GM12878 (cell line): ENCODE data around the gene CCDC57. TPM values are rescaled to one million over a fixed set of nuclear protein-coding genes. Genes with fewer than 3 reads are reported as not detected.

ENCODE experiments used
- ATAC-seq: fragments of 200-7000 bp; cut with Tn5 transposase; 3 replicates; pipeline ENCODE4 v1.9.1; 2020; ENCODE audit warnings: mild to moderate bottlenecking, moderate library complexity
- BruUV-seq: library from RNA; stranded (reverse); fragments of 400-500 nt; replicated peaks from 2 replicates; lab custom pipeline; 2021; lab: Mats Ljungman, UMichigan
- CTCF ChIA-PET: fragments of 300-600 bp; sonication (Branson Sonifier 250); formaldehyde crosslinking; extraction: SDS; loops from one replicate; lab custom pipeline; 2021; ENCODE audit warnings: inconsistent platforms; lab: Yijun Ruan, JAX
- POLR2A ChIA-PET: fragments of 350-600 bp; formaldehyde crosslinking; extraction: SDS; loops from one replicate; lab custom pipeline; 2021; ENCODE audit warnings: inconsistent platforms; lab: Charles Lee
- RAD21 ChIA-PET: fragments of 300-600 bp; sonication (Branson Sonifier 250); formaldehyde crosslinking; loops from one replicate; lab custom pipeline; 2023; ENCODE audit warnings: antibody characterized with exemption; ENCODE audit not compliant: unreplicated experiment; lab: Charles Lee
- SMC1A ChIA-PET: fragments of 300-600 bp; sonication (Branson Sonifier 250); formaldehyde crosslinking; loops from one replicate; lab custom pipeline; 2023; ENCODE audit not compliant: unreplicated experiment, uncharacterized antibody; lab: Charles Lee
- DNase-seq: peaks from one replicate; pipeline ENCODE4 v3.0.0-alpha.2; 2011; ENCODE audit warnings: low read depth, low spot score
- FAIRE-seq: peaks from 3 replicates; lab custom pipeline; 2011; peaks lifted over from hg19 to GRCh38; lab: Jason Lieb, UNC
- H2AFZ ChIP-seq: 2 replicates; pipeline ENCODE4 v1.6.0; 2011; ENCODE audit warnings: low read depth, low read length, control low read depth; ENCODE audit not compliant: control insufficient read depth
- H3K27ac ChIP-seq: 2 replicates; pipeline ENCODE4 v1.5.1; 2011; ENCODE audit warnings: control low read depth; ENCODE audit not compliant: control insufficient read depth, insufficient read depth
- H3K27me3 ChIP-seq, 2 experiments: replicated peaks in 1 of 2; 2 replicates each; pipeline versions ENCODE4 v1.6.0 to v1.6.1; 2011; ENCODE audit warnings: low read length in 1 of 2; ENCODE audit not compliant: control insufficient read depth in 2 of 2, insufficient read depth in 2 of 2
- H3K36me3 ChIP-seq, 2 experiments: 2 replicates each; pipeline ENCODE4 v1.5.1; 2011; ENCODE audit warnings: low read length in 1 of 2; ENCODE audit not compliant: control insufficient read depth in 2 of 2, insufficient read depth in 2 of 2
- H3K4me1 ChIP-seq: 2 replicates; pipeline ENCODE4 v1.6.1; 2011; ENCODE audit warnings: mild to moderate bottlenecking, low read length, moderate library complexity, mixed read lengths; ENCODE audit not compliant: control insufficient read depth, insufficient read depth
- H3K4me2 ChIP-seq: 2 replicates; pipeline ENCODE4 v1.6.0; 2011; ENCODE audit warnings: control low read depth; ENCODE audit not compliant: control insufficient read depth, insufficient read depth
- H3K4me3 ChIP-seq: fragments of 200-600 bp; sonication (generic); 2 replicates; pipeline ENCODE4 v1.5.1; 2016
- H3K79me2 ChIP-seq: 2 replicates; pipeline ENCODE4 v1.6.0; 2011; ENCODE audit warnings: low read length; ENCODE audit not compliant: control insufficient read depth, insufficient read depth
- H3K9ac ChIP-seq: 2 replicates; pipeline ENCODE4 v1.8.0; 2011; ENCODE audit warnings: low read length, control low read depth, mixed read lengths; ENCODE audit not compliant: control insufficient read depth, insufficient read depth
- H3K9me3 ChIP-seq: replicated peaks from 3 replicates; pipeline ENCODE4 v1.5.1; 2011; ENCODE audit warnings: mild to moderate bottlenecking, low read length; ENCODE audit not compliant: control insufficient read depth, insufficient read depth
- H4K20me1 ChIP-seq: 2 replicates; pipeline ENCODE4 v1.6.0; 2011; ENCODE audit not compliant: control insufficient read depth, insufficient read depth
- BACH1 ChIP-seq: fragments of 450-650 bp; IDR thresholded peaks from 2 replicates; pipeline ENCODE4 v1.6.1; 2017; ENCODE audit warnings: mild to moderate bottlenecking, borderline replicate concordance
- ESRRA ChIP-seq: IDR thresholded peaks from 2 replicates; pipeline ENCODE4 v1.6.1; 2012; ENCODE audit warnings: mild to moderate bottlenecking, low read length, improper control_type of control experiment
- NBN ChIP-seq: fragments of 450-650 bp; IDR thresholded peaks from 2 replicates; pipeline ENCODE4 v1.6.1; 2016
- NR2C1 ChIP-seq: fragments of 450-650 bp; IDR thresholded peaks from 2 replicates; pipeline ENCODE4 v1.6.1; 2017; ENCODE audit warnings: antibody characterized with exemption, mild to moderate bottlenecking, moderate library complexity
- USF2 ChIP-seq: IDR thresholded peaks from 2 replicates; pipeline ENCODE4 v1.6.1; 2011; ENCODE audit warnings: low read depth, low read length, improper control_type of control experiment, borderline replicate concordance
- YBX1 ChIP-seq: fragments of 450-650 bp; IDR thresholded peaks from 2 replicates; pipeline ENCODE4 v1.6.1; 2016; ENCODE audit warnings: antibody characterized with exemption
- YY1 ChIP-seq: IDR thresholded peaks from 2 replicates; pipeline ENCODE4 v1.6.1; 2011; ENCODE audit warnings: low read depth, mild to moderate bottlenecking, low read length
- ZNF207 ChIP-seq: fragments of 450-650 bp; IDR thresholded peaks from 2 replicates; pipeline ENCODE4 v1.6.1; 2014; ENCODE audit warnings: antibody characterized with exemption, mild to moderate bottlenecking, borderline replicate concordance
- ZNF622 ChIP-seq: fragments of 450-650 bp; IDR thresholded peaks from 2 replicates; pipeline ENCODE4 v1.6.1; 2017; ENCODE audit warnings: mild to moderate bottlenecking, inconsistent platforms
- WGBS: methylation state at CpG from one replicate; pipeline ENCODE4 v1.1.6; 2016; ENCODE audit warnings: low lambda C conversion rate; ENCODE audit not compliant: insufficient replicate concordance, insufficient coverage; ENCODE audit errors: missing lambda C conversion rate; 5-methylcytosine and 5-hydroxymethylcytosine counted together
- in situ Hi-C: fragments of 300-500 bp; cut with MboI; formaldehyde crosslinking; loops from 9 replicates; pipeline ENCODE4 v1.14.3; 2018; ENCODE audit warnings: mixed read lengths
- intact Hi-C: fragments of 100-400 bp; cut with micrococcal nuclease; formaldehyde crosslinking; loops from one replicate; pipeline ENCODE4 v1.14.2; 2022; ENCODE audit not compliant: unreplicated experiment
- polyA plus RNA-seq, 11 experiments: library from polyadenylated mRNA; depleted of rRNA in 4 of 11; unstranded in 6 of 11; stranded (reverse) in 5 of 11; fragments of >200 nt; fragmentation: Nextera tagmentation in 4 of 11; fragmentation: Illumina TruSeq in 1 of 11; extraction: Ambion mirVana in 4 of 11; extraction: Trizol in 1 of 11; gene quantifications; 1 replicate in 1 of 11; 2 replicates in 10 of 11; pipeline versions ENCODE4 v1.2.1 to v1.2.3, GENCODE V29; 2011 to 2016; ENCODE audit warnings: inconsistent platforms in 2 of 11, missing spikeins in 2 of 11, low read depth in 1 of 11
- total RNA-seq, 4 experiments: library from RNA; depleted of rRNA in 3 of 4; stranded (reverse); fragments of >200 nt in 3 of 4; fragmentation: Illumina TruSeq in 1 of 4; extraction: Trizol in 1 of 4; gene quantifications; 2 replicates each; pipeline versions ENCODE4 v1.2.1 to v1.2.3, GENCODE V29; 2013 to 2021
- TF ChIP-seq, protein P1 (sequence below): IDR thresholded peaks from 2 replicates; pipeline ENCODE4 v1.6.1; 2012; ENCODE audit warnings: mild to moderate bottlenecking, low read depth, low read length
- TF ChIP-seq, protein P2 (sequence below): fragments of 450-650 bp; formaldehyde crosslinking; IDR thresholded peaks from 2 replicates; pipeline ENCODE4 v1.4.0; 2022; ENCODE audit warnings: mild to moderate bottlenecking, moderate library complexity

CCDC57 gene
- total and polyA plus RNA-seq, 10 of the 15 experiments (the other 5 are each of a cell fraction or from before 2014, with no cell fraction given), result 5.4 to 123 (median 45.8) TPM

GRCh38 chr17:82117139-82118090, 95.2 kb downstream of the CCDC57 start (continued):
- TF ChIP-seq USF2, result no peak
- no peak for TF ChIP-seq ZNF622
- TF ChIP-seq YY1, result no peak

DNA sequence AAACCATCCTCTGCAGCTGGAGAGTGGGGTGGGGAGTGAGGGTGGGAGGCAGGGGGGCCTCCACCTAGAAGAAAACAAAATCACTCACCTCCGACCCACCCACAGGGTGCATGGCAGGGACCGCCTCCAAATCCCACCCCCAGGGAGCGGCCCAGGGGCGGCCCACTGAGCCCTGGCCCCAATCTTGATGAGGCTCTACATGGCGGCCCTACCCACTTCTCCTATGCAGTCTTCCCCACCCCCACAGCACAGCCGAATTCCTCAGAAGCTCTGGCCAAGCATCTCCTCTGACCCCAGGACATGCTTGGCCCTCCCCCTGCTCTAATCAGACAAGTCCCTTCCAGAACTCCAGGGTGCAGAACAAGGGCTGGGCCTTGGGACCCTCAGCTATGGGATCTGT, 96.4 kb downstream of the CCDC57 start:
- POLR2A ChIA-PET, result no interaction called here
- no TSS peak for BruUV-seq
- no peak for TF ChIP-seq YBX1
- TF ChIP-seq NR2C1, result no peak
- TF ChIP-seq, protein P1, sequence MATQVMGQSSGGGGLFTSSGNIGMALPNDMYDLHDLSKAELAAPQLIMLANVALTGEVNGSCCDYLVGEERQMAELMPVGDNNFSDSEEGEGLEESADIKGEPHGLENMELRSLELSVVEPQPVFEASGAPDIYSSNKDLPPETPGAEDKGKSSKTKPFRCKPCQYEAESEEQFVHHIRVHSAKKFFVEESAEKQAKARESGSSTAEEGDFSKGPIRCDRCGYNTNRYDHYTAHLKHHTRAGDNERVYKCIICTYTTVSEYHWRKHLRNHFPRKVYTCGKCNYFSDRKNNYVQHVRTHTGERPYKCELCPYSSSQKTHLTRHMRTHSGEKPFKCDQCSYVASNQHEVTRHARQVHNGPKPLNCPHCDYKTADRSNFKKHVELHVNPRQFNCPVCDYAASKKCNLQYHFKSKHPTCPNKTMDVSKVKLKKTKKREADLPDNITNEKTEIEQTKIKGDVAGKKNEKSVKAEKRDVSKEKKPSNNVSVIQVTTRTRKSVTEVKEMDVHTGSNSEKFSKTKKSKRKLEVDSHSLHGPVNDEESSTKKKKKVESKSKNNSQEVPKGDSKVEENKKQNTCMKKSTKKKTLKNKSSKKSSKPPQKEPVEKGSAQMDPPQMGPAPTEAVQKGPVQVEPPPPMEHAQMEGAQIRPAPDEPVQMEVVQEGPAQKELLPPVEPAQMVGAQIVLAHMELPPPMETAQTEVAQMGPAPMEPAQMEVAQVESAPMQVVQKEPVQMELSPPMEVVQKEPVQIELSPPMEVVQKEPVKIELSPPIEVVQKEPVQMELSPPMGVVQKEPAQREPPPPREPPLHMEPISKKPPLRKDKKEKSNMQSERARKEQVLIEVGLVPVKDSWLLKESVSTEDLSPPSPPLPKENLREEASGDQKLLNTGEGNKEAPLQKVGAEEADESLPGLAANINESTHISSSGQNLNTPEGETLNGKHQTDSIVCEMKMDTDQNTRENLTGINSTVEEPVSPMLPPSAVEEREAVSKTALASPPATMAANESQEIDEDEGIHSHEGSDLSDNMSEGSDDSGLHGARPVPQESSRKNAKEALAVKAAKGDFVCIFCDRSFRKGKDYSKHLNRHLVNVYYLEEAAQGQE, result no peak
- TF ChIP-seq NBN, result no peak
- no peak for TF ChIP-seq BACH1
- TF ChIP-seq ZNF207, result no peak
- TF ChIP-seq, protein P2, sequence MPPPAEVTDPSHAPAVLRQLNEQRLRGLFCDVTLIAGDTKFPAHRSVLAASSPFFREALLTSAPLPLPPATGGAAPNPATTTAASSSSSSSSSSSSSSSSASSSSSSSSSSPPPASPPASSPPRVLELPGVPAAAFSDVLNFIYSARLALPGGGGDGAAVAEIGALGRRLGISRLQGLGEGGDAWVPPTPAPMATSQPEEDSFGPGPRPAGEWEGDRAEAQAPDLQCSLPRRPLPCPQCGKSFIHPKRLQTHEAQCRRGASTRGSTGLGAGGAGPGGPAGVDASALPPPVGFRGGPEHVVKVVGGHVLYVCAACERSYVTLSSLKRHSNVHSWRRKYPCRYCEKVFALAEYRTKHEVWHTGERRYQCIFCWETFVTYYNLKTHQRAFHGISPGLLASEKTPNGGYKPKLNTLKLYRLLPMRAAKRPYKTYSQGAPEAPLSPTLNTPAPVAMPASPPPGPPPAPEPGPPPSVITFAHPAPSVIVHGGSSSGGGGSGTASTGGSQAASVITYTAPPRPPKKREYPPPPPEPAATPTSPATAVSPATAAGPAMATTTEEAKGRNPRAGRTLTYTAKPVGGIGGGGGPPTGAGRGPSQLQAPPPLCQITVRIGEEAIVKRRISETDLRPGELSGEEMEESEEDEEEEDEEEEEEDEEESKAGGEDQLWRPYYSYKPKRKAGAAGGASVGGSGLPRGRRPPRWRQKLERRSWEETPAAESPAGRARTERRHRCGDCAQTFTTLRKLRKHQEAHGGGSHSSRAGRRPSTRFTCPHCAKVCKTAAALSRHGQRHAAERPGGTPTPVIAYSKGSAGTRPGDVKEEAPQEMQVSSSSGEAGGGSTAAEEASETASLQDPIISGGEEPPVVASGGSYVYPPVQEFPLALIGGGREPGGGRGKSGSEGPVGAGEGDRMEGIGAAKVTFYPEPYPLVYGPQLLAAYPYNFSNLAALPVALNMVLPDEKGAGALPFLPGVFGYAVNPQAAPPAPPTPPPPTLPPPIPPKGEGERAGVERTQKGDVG (CRISPR knock-in tag), result no peak
- no peak for TF ChIP-seq ESRRA

More for the DNA sequence above, 96.4 kb downstream of the CCDC57 start:
- Histone ChIP-seq H3K79me2 (no peaks in the 10 kb centered on the region), H3K4me1 (no peaks in the 10 kb centered on the region), H3K27ac (no peak overlapping the region), H3K9ac (no peak overlapping the region), H3K36me3 (no peaks in the 10 kb centered on the region), H3K4me2 (no peak overlapping the region), H4K20me1 (no peaks in the 10 kb centered on the region), H2AFZ (no peak overlapping the region), H3K4me3 (no peak overlapping the region), H3K9me3 (no peaks in the 10 kb centered on the region), H3K27me3 (no peaks in the 10 kb centered on the region)
- ChIA-PET CTCF (interaction anchor here (0.9 kb wide), 1 partner anchor 9 kb away, joined by 3 read pairs; no protein-coding TSS in a partner anchor), SMC1A (interaction anchor here (1.6 kb wide), 1 partner anchor 38 kb away, joined by 3 read pairs; no protein-coding TSS in a partner anchor), RAD21 (no interaction called here)
- intact Hi-C loops (no loop called here), in situ Hi-C loops (no loop called here)
- DNase-seq (no peak), FAIRE-seq (no peak), ATAC-seq (no peak)
- WGBS, result 72% methylated on average over 6 of the region's 6 CpGs
